ENCODE data around the gene PHLDA1.

GRCh38 chr12:75997658-75998057, 33.9 kb downstream of the PHLDA1 start:
- no peak for TF ChIP-seq CTCF (IDR thresholded peaks at IDR 0.05)
- no peak for TF ChIP-seq POLR2A (IDR thresholded peaks at IDR 0.05)
- TF ChIP-seq POLR2AphosphoS5 (IDR thresholded peaks at IDR 0.05) = no peak

All from prostate gland (tissue), 2 donors.